GM23248 (cell line): ENCODE data around the gene YAF2. TPM values are rescaled to one million over a fixed set of nuclear protein-coding genes. Genes with fewer than 3 reads are reported as not detected.

ENCODE experiments used
- DNase-seq: peaks from one replicate; pipeline ENCODE4 v3.0.0-alpha.2; 2015
- H2AFZ ChIP-seq: fragments of 200-600 bp; sonication (generic); 2 replicates; pipeline ENCODE4 v1.6.1; 2016; ENCODE audit warnings: antibody characterized with exemption
- H3F3A ChIP-seq: fragments of 200-600 bp; sonication (generic); 2 replicates; pipeline ENCODE4 v1.6.1; 2016; ENCODE audit warnings: mild to moderate bottlenecking, antibody characterized with exemption, mixed run types; ENCODE audit not compliant: insufficient read depth
- H3K27ac ChIP-seq: fragments of 200-600 bp; sonication (generic); 2 replicates; pipeline ENCODE4 v1.5.1; 2016; ENCODE audit warnings: mild to moderate bottlenecking
- H3K27me3 ChIP-seq: fragments of 200-600 bp; sonication (generic); replicated peaks from 2 replicates; pipeline ENCODE4 v1.6.1; 2016; ENCODE audit warnings: mild to moderate bottlenecking; ENCODE audit not compliant: insufficient read depth
- H3K36me3 ChIP-seq: fragments of 200-600 bp; sonication (generic); 2 replicates; pipeline ENCODE4 v1.6.1; 2016; ENCODE audit warnings: low read depth, mild to moderate bottlenecking
- H3K4me1 ChIP-seq: fragments of 200-600 bp; sonication (generic); 2 replicates; pipeline ENCODE4 v1.6.1; 2016; ENCODE audit warnings: mild to moderate bottlenecking; ENCODE audit not compliant: insufficient read depth
- H3K4me2 ChIP-seq: fragments of 200-600 bp; sonication (generic); one replicate; pipeline ENCODE4 v1.6.1; 2016; ENCODE audit warnings: mild to moderate bottlenecking; ENCODE audit not compliant: unreplicated experiment
- H3K4me3 ChIP-seq: fragments of 200-600 bp; sonication (generic); 2 replicates; pipeline ENCODE4 v1.5.1; 2016; ENCODE audit warnings: mild to moderate bottlenecking
- H3K79me2 ChIP-seq: fragments of 200-600 bp; sonication (generic); 2 replicates; pipeline ENCODE4 v1.6.1; 2016; ENCODE audit warnings: mild to moderate bottlenecking; ENCODE audit not compliant: insufficient read depth
- H3K9ac ChIP-seq: fragments of 200-600 bp; sonication (generic); 2 replicates; pipeline ENCODE4 v1.6.1; 2016; ENCODE audit warnings: mild to moderate bottlenecking
- H3K9me2 ChIP-seq: fragments of 200-600 bp; sonication (generic); 2 replicates; pipeline ENCODE4 v1.6.1; 2016; ENCODE audit warnings: mixed run types, mild to moderate bottlenecking, moderate library complexity; ENCODE audit not compliant: insufficient read depth
- H3K9me3 ChIP-seq: fragments of 200-600 bp; sonication (generic); one replicate; pipeline ENCODE4 v1.6.1; 2017; ENCODE audit warnings: low read depth
- H4K20me1 ChIP-seq: fragments of 200-600 bp; sonication (generic); 2 replicates; pipeline ENCODE4 v1.6.0; 2016; ENCODE audit not compliant: insufficient read depth
- EZH2 ChIP-seq: fragments of 200-600 bp; sonication (generic); IDR thresholded peaks from 2 replicates; pipeline ENCODE4 v1.6.1; 2018; ENCODE audit warnings: antibody characterized with exemption, mild to moderate bottlenecking; ENCODE audit not compliant: insufficient read depth, poor library complexity, severe bottlenecking
- EZH2phosphoT487 ChIP-seq: fragments of 200-600 bp; sonication (generic); IDR thresholded peaks from 2 replicates; pipeline ENCODE4 v1.6.1; 2018; ENCODE audit warnings: antibody characterized with exemption, moderate library complexity, mild to moderate bottlenecking, low read depth; ENCODE audit not compliant: insufficient read depth
- WGBS, 2 experiments: methylation state at CpG; one replicate each; pipeline ENCODE4 v1.1.6; 2015 to 2017; ENCODE audit warnings: low lambda C conversion rate in 2 of 2, low coverage in 1 of 2; ENCODE audit errors: missing lambda C conversion rate in 2 of 2; 5-methylcytosine and 5-hydroxymethylcytosine counted together
- in situ Hi-C: fragments of 300-500 bp; cut with MboI; formaldehyde crosslinking; loops from 2 replicates; pipeline ENCODE4 v1.15.0; 2020
- polyA plus RNA-seq: library from polyadenylated mRNA; unstranded; fragments of >200 nt; fragmentation: Nextera tagmentation; extraction: Ambion mirVana; gene quantifications from 2 replicates; pipeline ENCODE4 v1.2.1, GENCODE V29; 2016
- total RNA-seq: library from RNA; depleted of rRNA; stranded (reverse); fragments of >200 nt; shearing (Covaris generic); gene quantifications from 2 replicates; pipeline ENCODE4 v1.2.3, GENCODE V29; 2014

Gene YAF2
- total and polyA plus RNA-seq, 2 experiments from 2014 or later = 17.0 to 21.0 TPM

DNA sequence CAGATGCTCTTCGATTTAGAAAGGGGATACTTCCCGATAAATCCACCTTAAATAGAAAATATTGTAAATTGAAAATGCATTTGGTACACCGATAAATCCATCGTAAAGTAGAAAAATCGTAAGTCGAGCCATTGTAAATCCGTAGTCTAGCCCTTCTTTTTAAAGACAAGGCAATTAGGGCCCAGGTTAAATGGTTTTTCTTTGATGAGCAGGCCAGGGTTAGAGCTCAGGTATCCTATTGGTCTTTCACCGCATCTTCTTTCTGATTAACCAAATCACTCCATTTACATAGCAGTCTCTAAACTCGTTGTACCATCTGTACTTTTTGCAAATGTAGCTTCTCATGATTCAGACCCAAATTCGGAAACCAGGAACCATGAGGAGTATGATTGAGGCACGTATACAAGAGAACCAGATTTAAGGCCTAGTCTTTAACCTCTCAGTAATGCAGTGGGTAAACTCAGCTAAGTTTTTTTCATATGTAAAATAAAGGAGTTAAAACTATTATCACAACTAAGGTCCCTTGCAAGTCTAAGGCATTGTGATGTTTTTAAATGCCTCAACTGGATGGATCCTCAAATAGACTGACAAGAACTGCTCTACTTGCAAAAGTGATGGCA is 2.2 kb upstream of the YAF2 start:
- in situ Hi-C loops = no loop called here
- peaks cover 22% of the 10 kb centered on the region for H3K79me2 ChIP-seq
- 84 to 88% methylated on average over 11 of the region's 11 CpGs for WGBS, 2 experiments

DNA sequence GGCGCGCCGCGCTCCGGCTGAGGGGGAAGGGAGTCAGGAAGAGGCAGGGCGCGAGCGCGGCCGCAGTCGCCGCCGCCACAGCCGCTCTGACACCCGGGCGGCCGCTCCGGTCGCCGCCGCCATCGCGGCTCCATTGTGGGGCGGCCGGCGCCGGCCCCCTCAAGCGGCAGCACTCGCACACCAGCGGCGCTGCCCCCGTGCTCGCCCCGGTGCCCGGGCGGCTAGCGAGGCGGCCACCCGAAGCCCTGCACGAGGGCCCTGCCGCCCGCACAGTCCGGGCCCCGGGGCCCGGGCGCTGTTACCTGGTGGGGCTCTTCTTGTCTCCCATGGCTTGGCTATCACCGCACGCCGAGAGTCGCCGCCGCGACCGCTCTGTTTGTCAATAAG is 202 bp downstream of the YAF2 start:
- Histone ChIP-seq H3K4me3 (peak overlapping the region; percentile 91), H3K9me3 (no peaks in the 10 kb centered on the region), H3K79me2 (peaks cover 46% of the 10 kb centered on the region), H3K4me2 (peak overlapping the region; percentile 24), H3F3A (no peaks in the 10 kb centered on the region; the same call in 1 of the 2 replicates), H3K36me3 (no peaks in the 10 kb centered on the region; the same call in 1 of the 2 replicates), H3K27me3 (no peaks in the 10 kb centered on the region), H2AFZ (peak overlapping the region; percentile 80), H3K9ac (peak overlapping the region; percentile 88), H3K9me2 (no peaks in the 10 kb centered on the region), H3K4me1 (peaks cover 26% of the 10 kb centered on the region), H3K27ac (peak overlapping the region; percentile 82), H4K20me1 (no peaks in the 10 kb centered on the region)
- peak; percentile 55 for DNase-seq
- 0 to 1% methylated on average over 29 to 33 of the region's 54 CpGs for WGBS, 2 experiments
- no peak for TF ChIP-seq EZH2phosphoT487
- TF ChIP-seq EZH2 = no peak
- in situ Hi-C loops = no loop called here

More for the DNA sequence above, 2.2 kb upstream of the YAF2 start:
- no peak overlapping the region for H3K4me3 ChIP-seq
- no peaks in the 10 kb centered on the region for H4K20me1 ChIP-seq
- H3K9ac ChIP-seq = no peak overlapping the region
- H2AFZ ChIP-seq = no peak overlapping the region
- H3K4me2 ChIP-seq = no peak overlapping the region
- TF ChIP-seq EZH2phosphoT487 (no peak), EZH2 (no peak)
- H3K9me2 ChIP-seq = no peaks in the 10 kb centered on the region
- H3K9me3 ChIP-seq = no peaks in the 10 kb centered on the region
- no peaks in the 10 kb centered on the region; the same call in 1 of the 2 replicates for H3F3A ChIP-seq
- no peaks in the 10 kb centered on the region for H3K36me3 ChIP-seq
- H3K27ac ChIP-seq = no peak overlapping the region
- no peak for DNase-seq
- H3K27me3 ChIP-seq = no peaks in the 10 kb centered on the region
- H3K4me1 ChIP-seq = peaks cover 22% of the 10 kb centered on the region

DNA sequence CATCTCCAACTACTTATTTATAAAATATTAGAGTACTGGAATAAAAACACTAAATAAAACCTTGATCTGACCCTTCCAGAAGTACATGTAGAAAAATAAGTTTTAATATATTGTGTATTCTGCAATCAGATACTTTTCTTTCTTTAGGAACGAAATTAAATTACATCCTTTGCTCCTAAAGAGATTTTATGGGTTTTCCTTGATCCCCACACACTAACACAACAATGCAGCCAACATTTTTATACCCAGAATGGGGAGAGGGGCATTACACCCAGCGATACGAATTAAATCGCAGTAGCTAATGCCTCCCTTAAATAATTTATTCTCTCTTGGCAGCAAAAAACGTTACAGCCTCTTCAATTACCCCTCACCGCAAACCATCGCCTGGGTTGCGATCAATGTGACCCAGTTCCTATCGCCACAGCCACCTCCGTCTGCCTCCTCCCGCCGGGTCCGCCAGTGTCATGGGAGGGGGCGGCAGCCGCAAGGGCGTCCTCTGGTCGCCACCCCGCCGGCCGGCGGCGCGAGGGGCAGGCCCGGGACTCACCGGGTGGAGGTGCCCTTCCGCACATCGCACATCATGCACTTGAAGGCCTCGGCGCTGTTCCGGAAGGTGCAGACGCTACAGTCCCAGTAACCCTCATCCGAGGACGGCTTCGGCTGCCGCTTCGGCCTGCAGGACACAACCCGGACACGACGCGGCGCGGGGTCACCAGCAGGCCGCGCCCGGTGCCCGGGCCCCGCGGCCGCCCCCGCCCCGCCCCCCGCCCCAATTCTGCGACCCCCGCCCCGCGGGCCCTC is 796 bp downstream of the YAF2 start:
- Histone ChIP-seq H3K27me3 (no peaks in the 10 kb centered on the region), H3K4me1 (peaks cover 29% of the 10 kb centered on the region), H3F3A (no peaks in the 10 kb centered on the region; the same call in 1 of the 2 replicates), H3K9me3 (no peaks in the 10 kb centered on the region), H3K9me2 (no peaks in the 10 kb centered on the region), H3K36me3 (no peaks in the 10 kb centered on the region; the same call in 1 of the 2 replicates), H3K4me2 (peak overlapping the region; percentile 99), H3K79me2 (peaks cover 52% of the 10 kb centered on the region), H2AFZ (peak overlapping the region; percentile 76), H4K20me1 (no peaks in the 10 kb centered on the region), H3K4me3 (peak overlapping the region; percentile 91), H3K9ac (peak overlapping the region; percentile 88), H3K27ac (peak overlapping the region; percentile 34)
- in situ Hi-C loops = no loop called here
- 0 to 3% methylated on average over 30 to 34 of the region's 56 CpGs for WGBS, 2 experiments
- peak; percentile 92 for DNase-seq
- no peak for TF ChIP-seq EZH2
- TF ChIP-seq EZH2phosphoT487 = no peak

DNA sequence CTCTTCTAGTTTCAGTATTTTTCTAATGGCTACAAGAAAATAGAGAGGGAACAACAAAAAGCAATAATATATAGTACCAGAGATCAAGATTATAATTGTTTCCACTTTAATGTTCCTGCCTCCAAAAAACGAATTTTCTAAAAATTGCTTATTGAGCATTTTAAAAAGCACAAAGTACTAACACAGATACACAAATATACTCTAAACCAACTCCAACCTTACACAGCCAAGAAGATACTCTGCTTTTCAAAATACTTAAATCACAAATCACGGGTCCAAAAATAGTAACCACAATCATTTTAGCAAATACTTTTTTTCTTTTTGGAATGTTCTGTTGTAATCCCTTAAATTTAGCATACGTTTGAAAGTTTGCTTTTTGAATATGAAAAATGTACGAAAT is 2.0 kb downstream of the YAF2 start:
- H3K9me3 ChIP-seq = no peaks in the 10 kb centered on the region
- H3K4me2 ChIP-seq = peak overlapping the region; percentile 99
- peak; percentile 30 for DNase-seq
- H3K36me3 ChIP-seq = no peaks in the 10 kb centered on the region; the same call in 1 of the 2 replicates
- peaks cover 65% of the 10 kb centered on the region for H3K79me2 ChIP-seq
- 19 to 24% methylated on average over 4 of the region's 4 CpGs for WGBS, 2 experiments
- peak overlapping the region; percentile 88 for H3K9ac ChIP-seq
- peak overlapping the region; percentile 91 for H3K4me3 ChIP-seq
- H3K9me2 ChIP-seq = no peaks in the 10 kb centered on the region
- H2AFZ ChIP-seq = no peak overlapping the region
- in situ Hi-C loops = no loop called here
- peak overlapping the region; percentile 46 for H3K27ac ChIP-seq
- H4K20me1 ChIP-seq = no peaks in the 10 kb centered on the region
- TF ChIP-seq EZH2 (no peak), EZH2phosphoT487 (no peak)
- H3K4me1 ChIP-seq = peaks cover 32% of the 10 kb centered on the region
- no peaks in the 10 kb centered on the region for H3K27me3 ChIP-seq
- H3F3A ChIP-seq = no peaks in the 10 kb centered on the region; the same call in 1 of the 2 replicates
